NT2/D1 (cell line): ENCODE data around the gene RNF169.
A peak's percentile ranks its signal among the peaks of the same experiment; 100 is the strongest.

Experiments
- DNase-seq: peaks from one replicate; pipeline ENCODE4 v3.0.0-alpha.2; 2011; ENCODE audit warnings: low read depth, low spot score
- H3K27me3 ChIP-seq: 2 replicates; pipeline ENCODE4 v1.6.0; 2011; ENCODE audit warnings: mild to moderate bottlenecking; ENCODE audit not compliant: insufficient read length, insufficient read depth
- H3K36me3 ChIP-seq: 2 replicates; pipeline ENCODE4 v1.6.1; 2011; ENCODE audit warnings: mild to moderate bottlenecking, low read length, mixed read lengths; ENCODE audit not compliant: insufficient read depth, insufficient read length
- H3K4me1 ChIP-seq: 2 replicates; pipeline ENCODE4 v1.5.1; 2011; ENCODE audit not compliant: insufficient read depth, insufficient read length
- H3K4me3 ChIP-seq: 2 replicates; pipeline ENCODE4 v1.5.1; 2011; ENCODE audit warnings: low read depth; ENCODE audit not compliant: insufficient read length
- H3K9ac ChIP-seq: 2 replicates; pipeline ENCODE4 v1.6.0; 2011; ENCODE audit warnings: low read depth; ENCODE audit not compliant: insufficient read length
- H3K9me3 ChIP-seq: 2 replicates; pipeline ENCODE4 v1.5.1; 2011; ENCODE audit warnings: mild to moderate bottlenecking, low read length; ENCODE audit not compliant: insufficient read depth
- SUZ12 ChIP-seq: IDR thresholded peaks from 2 replicates; pipeline ENCODE4 v1.6.1; 2011; ENCODE audit not compliant: insufficient read length, insufficient read depth; ENCODE audit errors: extremely low read depth
- YY1 ChIP-seq: IDR thresholded peaks from 2 replicates; pipeline ENCODE4 v1.6.1; 2011; ENCODE audit not compliant: insufficient read length, insufficient read depth
- ZNF274 ChIP-seq: IDR thresholded peaks from 2 replicates; pipeline ENCODE4 v1.6.1; 2011; ENCODE audit warnings: mild to moderate bottlenecking, low read depth, low read length

Gene RNF169

GRCh38 chr11:74860743-74861142 lies 112.1 kb downstream of the RNF169 start:
- Histone ChIP-seq H3K9ac (no peak overlapping the region), H3K36me3 (peaks cover 59% of the 10 kb centered on the region), H3K4me3 (no peak overlapping the region), H3K27me3 (no peaks in the 10 kb centered on the region), H3K4me1 (no peaks in the 10 kb centered on the region), H3K9me3 (peaks cover 34% of the 10 kb centered on the region)
- no peak for DNase-seq
- TF ChIP-seq SUZ12 (no peak), ZNF274 (no peak), YY1 (no peak)

DNA sequence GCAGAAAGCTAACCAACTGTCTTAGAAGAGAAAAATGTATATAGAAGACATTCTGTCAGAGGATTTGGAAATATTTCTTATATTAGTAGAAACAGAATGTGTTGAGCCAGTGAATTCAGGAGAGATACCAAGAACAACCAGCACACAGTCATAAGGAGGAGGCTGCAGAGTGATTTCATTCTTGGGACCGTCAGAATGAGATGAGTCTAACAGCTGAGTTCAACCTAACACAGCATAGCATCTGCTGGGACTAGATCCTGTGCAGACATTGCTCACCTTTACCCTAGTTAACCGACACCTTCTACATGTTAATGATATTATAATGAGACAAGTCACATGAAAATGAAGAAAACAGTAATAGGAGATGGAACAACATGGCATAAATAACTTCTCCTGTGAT lies 114.8 kb downstream of the RNF169 start:
- Histone ChIP-seq H3K4me3 (no peak overlapping the region), H3K36me3 (peaks cover 56% of the 10 kb centered on the region), H3K4me1 (no peaks in the 10 kb centered on the region), H3K9ac (no peak overlapping the region), H3K27me3 (no peaks in the 10 kb centered on the region), H3K9me3 (peaks cover 59% of the 10 kb centered on the region)
- no peak for DNase-seq
- TF ChIP-seq YY1: no peak
- TF ChIP-seq SUZ12: no peak
- no peak for TF ChIP-seq ZNF274

- TF ChIP-seq YY1: no peak
- TF ChIP-seq ZNF274: no peak
- no peak for TF ChIP-seq SUZ12
- Histone ChIP-seq H3K4me1 (no peaks in the 10 kb centered on the region), H3K9ac (no peak overlapping the region), H3K36me3 (peaks cover 43% of the 10 kb centered on the region), H3K9me3 (peaks cover 70% of the 10 kb centered on the region), H3K4me3 (no peak overlapping the region), H3K27me3 (no peaks in the 10 kb centered on the region)
- no peak for DNase-seq
These were observed 117.9 kb downstream of the RNF169 start for GRCh38 chr11:74866557-74866956.

GRCh38 chr11:74870485-74870884 lies 121.8 kb downstream of the RNF169 start:
- peaks cover 24% of the 10 kb centered on the region for H3K36me3 ChIP-seq
- H3K9me3 ChIP-seq: peaks cover 72% of the 10 kb centered on the region
- DNase-seq: peak; percentile 49
- no peaks in the 10 kb centered on the region for H3K27me3 ChIP-seq
- no peaks in the 10 kb centered on the region for H3K4me1 ChIP-seq
- H3K9ac ChIP-seq: no peak overlapping the region
- TF ChIP-seq ZNF274 (no peak), YY1 (no peak), SUZ12 (no peak)
- no peak overlapping the region for H3K4me3 ChIP-seq

GRCh38 chr11:74871037-74871436 lies 122.4 kb downstream of the RNF169 start:
- TF ChIP-seq ZNF274: no peak
- no peak for TF ChIP-seq SUZ12
- TF ChIP-seq YY1: no peak
- DNase-seq: no peak
- H3K4me1 ChIP-seq: no peaks in the 10 kb centered on the region
- no peak overlapping the region for H3K4me3 ChIP-seq
- peaks cover 68% of the 10 kb centered on the region for H3K9me3 ChIP-seq
- H3K9ac ChIP-seq: no peak overlapping the region
- H3K36me3 ChIP-seq: peaks cover 23% of the 10 kb centered on the region
- H3K27me3 ChIP-seq: no peaks in the 10 kb centered on the region

- no peak overlapping the region for H3K9ac ChIP-seq
- H3K4me1 ChIP-seq: no peaks in the 10 kb centered on the region
- H3K27me3 ChIP-seq: no peaks in the 10 kb centered on the region
- peaks cover 25% of the 10 kb centered on the region for H3K9me3 ChIP-seq
- no peak overlapping the region for H3K4me3 ChIP-seq
- peak; percentile 25 for DNase-seq
- peaks cover 10% of the 10 kb centered on the region for H3K36me3 ChIP-seq
- no peak for TF ChIP-seq YY1
- TF ChIP-seq ZNF274: no peak
- no peak for TF ChIP-seq SUZ12
These were observed 128.5 kb downstream of the RNF169 start for GRCh38 chr11:74877132-74877531.
